Naive thymus-derived CD8-positive, alpha-beta T cell (primary cell): ENCODE data around the gene OGFOD2. TPM values are rescaled to one million over a fixed set of nuclear protein-coding genes. Genes with fewer than 3 reads are reported as not detected.

ENCODE experiments used
- ATAC-seq, 2 donors: fragments of 150-1000 bp; cut with Tn5 transposase in 1 of 2; sonication (Bioruptor Pico), chemical (Tn5 transposase) in 1 of 2; 1 replicate in 1 of 2; 2 replicates in 1 of 2; pipeline ENCODE4 v1.10.0; 2021; ENCODE audit warnings: mild to moderate bottlenecking in 2 of 2, moderate library complexity in 2 of 2
- POLR2A ChIA-PET: fragments of 350-600 bp; sonication (Branson Sonifier 250); formaldehyde crosslinking; loops from one replicate; lab custom pipeline; 2021; ENCODE audit warnings: antibody characterized with exemption; lab: Charles Lee
- DNase-seq, 10 donors: peaks; one replicate each; pipeline versions ENCODE4 v3.0.0 to v3.0.0-alpha.2; 2020 to 2022
- H3K27ac Mint-ChIP-seq, 10 donors: one replicate each; pipeline ENCODE4 v1.8.0; 2020 to 2022; ENCODE audit warnings: mild to moderate bottlenecking in 10 of 10, mixed read lengths in 10 of 10, moderate library complexity in 4 of 10, inconsistent platforms in 1 of 10
- H3K27me3 Mint-ChIP-seq, 5 donors: one replicate each; pipeline ENCODE4 v1.8.0; 2021 to 2022; ENCODE audit warnings: mixed read lengths in 5 of 5
- H3K36me3 Mint-ChIP-seq, 3 donors: one replicate each; pipeline ENCODE4 v1.8.0; 2020 to 2022; ENCODE audit warnings: mixed read lengths in 3 of 3, mild to moderate bottlenecking in 2 of 3, inconsistent platforms in 1 of 3
- H3K4me1 Mint-ChIP-seq, 4 donors: one replicate each; pipeline ENCODE4 v1.8.0; 2021 to 2022; ENCODE audit warnings: mixed read lengths in 4 of 4
- H3K4me3 Mint-ChIP-seq, 10 donors: one replicate each; pipeline ENCODE4 v1.8.0; 2020 to 2022; ENCODE audit warnings: mild to moderate bottlenecking in 10 of 10, mixed read lengths in 10 of 10, moderate library complexity in 6 of 10, inconsistent platforms in 1 of 10
- H3K9me3 Mint-ChIP-seq, 9 donors: one replicate each; pipeline ENCODE4 v1.8.0; 2020 to 2022; ENCODE audit warnings: mixed read lengths in 9 of 9, mild to moderate bottlenecking in 3 of 9, inconsistent platforms in 1 of 9, moderate library complexity in 1 of 9
- polyA plus RNA-seq, 3 donors: library from polyadenylated mRNA; unstranded; fragments of 300-500 nt; fragmentation: Illumina TruSeq; gene quantifications; one replicate each; pipeline ENCODE4 v1.2.3, GENCODE V29; 2021
- total RNA-seq, 8 experiments: library from RNA in 2 of 8; stranded (reverse) in 2 of 8; gene quantifications; one replicate each; pipeline ENCODE4 v1.2.3 and lab custom pipeline; 2021 to 2026

The OGFOD2 gene
- total and polyA plus RNA-seq, 5 experiments from 2014 or later: 7.7 to 35.1 (median 15.9) TPM

- POLR2A ChIA-PET: interaction anchor here (1.0 kb wide), 1 partner anchor 10 kb away, joined by 3 read pairs; no protein-coding TSS in a partner anchor
- Mint-ChIP-seq H3K9me3 (no peaks in the 10 kb centered on the region), H3K4me3 (no peak overlapping the region), H3K27me3 (no peaks in the 10 kb centered on the region), H3K27ac (peak overlapping the region in 1 of 10 donors; percentile 24), H3K36me3 (peaks cover 0 to 19% (median 7%) of the 10 kb centered on the region in 3 donors), H3K4me1 (peaks cover 14 to 31% (median 30%) of the 10 kb centered on the region in 4 donors)
- ATAC-seq (no peak), DNase-seq (no peak)
These were observed 12.3 kb downstream of the OGFOD2 start for GRCh38 chr12:122987086-122987951.

GRCh38 chr12:122988036-122988435 lies 13.0 kb downstream of the OGFOD2 start:
- POLR2A ChIA-PET: interaction anchor here (1.0 kb wide), 1 partner anchor 10 kb away, joined by 3 read pairs; no protein-coding TSS in a partner anchor
- Mint-ChIP-seq H3K36me3 (peaks cover 0 to 16% (median 7%) of the 10 kb centered on the region in 3 donors), H3K27ac (peak overlapping the region in 1 of 10 donors; percentile 15), H3K4me3 (no peak overlapping the region), H3K4me1 (peaks cover 11 to 24% (median 24%) of the 10 kb centered on the region in 4 donors), H3K9me3 (no peaks in the 10 kb centered on the region), H3K27me3 (no peaks in the 10 kb centered on the region)
- ATAC-seq: no peak
- DNase-seq: no peak

GRCh38 chr12:122988612-122989212 lies 13.7 kb downstream of the OGFOD2 start:
- H3K27ac Mint-ChIP-seq: no peak overlapping the region
- peaks cover 6 to 18% (median 17%) of the 10 kb centered on the region in 4 donors for H3K4me1 Mint-ChIP-seq
- H3K9me3 Mint-ChIP-seq: no peaks in the 10 kb centered on the region
- no peaks in the 10 kb centered on the region for H3K27me3 Mint-ChIP-seq
- no peak for ATAC-seq
- DNase-seq: no peak
- no peak overlapping the region for H3K4me3 Mint-ChIP-seq
- POLR2A ChIA-PET: interaction anchor here (1.3 kb wide), 1 partner anchor 9 kb away, joined by 7 read pairs; the partner anchor contains the start of gene ARL6IP4
- peaks cover 0 to 12% (median 7%) of the 10 kb centered on the region in 3 donors for H3K36me3 Mint-ChIP-seq

- no peak for ATAC-seq
- no peaks in the 10 kb centered on the region for H3K9me3 Mint-ChIP-seq
- H3K27me3 Mint-ChIP-seq: no peaks in the 10 kb centered on the region
- H3K36me3 Mint-ChIP-seq: peaks cover 0 to 9% (median 7%) of the 10 kb centered on the region in 3 donors
- POLR2A ChIA-PET: interaction anchor here (0.9 to 1.3 kb wide), 2 partner anchors 8 to 9 kb away, joined by 3 to 7 read pairs; partner anchors contain the start of gene ARL6IP4
- H3K4me3 Mint-ChIP-seq: no peak overlapping the region
- no peak for DNase-seq
- no peak overlapping the region for H3K27ac Mint-ChIP-seq
- H3K4me1 Mint-ChIP-seq: peaks cover 6 to 12% (median 11%) of the 10 kb centered on the region in 4 donors
These were observed 14.3 kb downstream of the OGFOD2 start for GRCh38 chr12:122989225-122989839.

GRCh38 chr12:122989874-122990419 lies 14.9 kb downstream of the OGFOD2 start:
- H3K4me1 Mint-ChIP-seq: peaks cover 2 to 6% (median 5%) of the 10 kb centered on the region in 4 donors
- no peaks in the 10 kb centered on the region for H3K9me3 Mint-ChIP-seq
- H3K36me3 Mint-ChIP-seq: peaks cover 0 to 8% (median 6%) of the 10 kb centered on the region in 3 donors
- H3K4me3 Mint-ChIP-seq: no peak overlapping the region
- POLR2A ChIA-PET: interaction anchor here (0.9 to 1.3 kb wide), 2 partner anchors 8 to 10 kb away, joined by 3 to 7 read pairs; partner anchors contain the start of gene ARL6IP4
- H3K27me3 Mint-ChIP-seq: no peaks in the 10 kb centered on the region
- H3K27ac Mint-ChIP-seq: peak overlapping the region in 1 of 10 donors; percentile 18
- no peak for DNase-seq
- no peak for ATAC-seq

- Mint-ChIP-seq H3K27ac (no peak overlapping the region), H3K27me3 (no peaks in the 10 kb centered on the region), H3K36me3 (peaks cover 0 to 5% (median 5%) of the 10 kb centered on the region in 3 donors), H3K4me1 (no peaks in the 10 kb centered on the region), H3K9me3 (no peaks in the 10 kb centered on the region), H3K4me3 (no peak overlapping the region)
- DNase-seq: no peak
- POLR2A ChIA-PET: interaction anchor here (0.9 kb wide), 1 partner anchor 9 kb away, joined by 3 read pairs; no protein-coding TSS in a partner anchor
- ATAC-seq: no peak
These were observed 15.5 kb downstream of the OGFOD2 start for GRCh38 chr12:122990561-122990960.

- Mint-ChIP-seq H3K4me3 (no peak overlapping the region), H3K9me3 (no peaks in the 10 kb centered on the region), H3K36me3 (peaks cover 0 to 5% (median 5%) of the 10 kb centered on the region in 3 donors), H3K27ac (peak overlapping the region in 2 of 10 donors; percentile 51 to 52), H3K27me3 (no peaks in the 10 kb centered on the region), H3K4me1 (no peaks in the 10 kb centered on the region)
- ATAC-seq (no peak), DNase-seq (peak in 1 of 10 donors; percentile 19)
- POLR2A ChIA-PET: no interaction called here
These were observed 16.0 kb downstream of the OGFOD2 start for GRCh38 chr12:122990961-122991622.

GRCh38 chr12:122991623-122992275 lies 16.7 kb downstream of the OGFOD2 start:
- H3K27me3 Mint-ChIP-seq: no peaks in the 10 kb centered on the region
- no peak overlapping the region for H3K4me3 Mint-ChIP-seq
- peak overlapping the region in 2 of 10 donors; percentile 29 to 51 for H3K27ac Mint-ChIP-seq
- POLR2A ChIA-PET: interaction anchor here (0.9 kb wide), 1 partner anchor 159 kb away, joined by 6 read pairs; the partner anchor contains the start of gene PITPNM2
- ATAC-seq (no peak), DNase-seq (peak in 1 of 10 donors; percentile 58)
- peaks cover 0 to 5% (median 3%) of the 10 kb centered on the region in 3 donors for H3K36me3 Mint-ChIP-seq
- no peaks in the 10 kb centered on the region for H3K4me1 Mint-ChIP-seq
- H3K9me3 Mint-ChIP-seq: no peaks in the 10 kb centered on the region

- no peak for ATAC-seq
- no peaks in the 10 kb centered on the region for H3K9me3 Mint-ChIP-seq
- POLR2A ChIA-PET: interaction anchor here (0.9 kb wide), 1 partner anchor 158 kb away, joined by 6 read pairs; the partner anchor contains the start of gene PITPNM2
- peak overlapping the region in 1 of 10 donors; percentile 51 for H3K27ac Mint-ChIP-seq
- no peak overlapping the region for H3K4me3 Mint-ChIP-seq
- H3K36me3 Mint-ChIP-seq: peaks cover 0 to 4% (median 3%) of the 10 kb centered on the region in 3 donors
- H3K4me1 Mint-ChIP-seq: no peaks in the 10 kb centered on the region
- DNase-seq: peak in 1 of 10 donors; percentile 54
- H3K27me3 Mint-ChIP-seq: no peaks in the 10 kb centered on the region
These were observed 17.3 kb downstream of the OGFOD2 start for GRCh38 chr12:122992386-122992785.

GRCh38 chr12:122994140-122994675 lies 19.2 kb downstream of the OGFOD2 start:
- no peaks in the 10 kb centered on the region for H3K4me1 Mint-ChIP-seq
- H3K36me3 Mint-ChIP-seq: no peaks in the 10 kb centered on the region
- POLR2A ChIA-PET: interaction anchor here (1.5 kb wide), 1 partner anchor 238 kb away, joined by 3 read pairs; no protein-coding TSS in a partner anchor
- H3K9me3 Mint-ChIP-seq: no peaks in the 10 kb centered on the region
- peak overlapping the region in 3 of 10 donors; percentile 13 to 71 (median 66) for H3K27ac Mint-ChIP-seq
- no peak overlapping the region for H3K4me3 Mint-ChIP-seq
- H3K27me3 Mint-ChIP-seq: no peaks in the 10 kb centered on the region
- ATAC-seq: no peak
- DNase-seq: peak in 1 of 10 donors; percentile 48
